ENCODE results near the gene GZMH. TPM values are rescaled to one million over a fixed set of nuclear protein-coding genes. Genes with fewer than 3 reads are reported as not detected.

GZMH gene
- total and polyA plus RNA-seq, 2 of the 8 experiments (the other 6 are each of a cell fraction or from before 2014, with no cell fraction given) = not detected

DNA sequence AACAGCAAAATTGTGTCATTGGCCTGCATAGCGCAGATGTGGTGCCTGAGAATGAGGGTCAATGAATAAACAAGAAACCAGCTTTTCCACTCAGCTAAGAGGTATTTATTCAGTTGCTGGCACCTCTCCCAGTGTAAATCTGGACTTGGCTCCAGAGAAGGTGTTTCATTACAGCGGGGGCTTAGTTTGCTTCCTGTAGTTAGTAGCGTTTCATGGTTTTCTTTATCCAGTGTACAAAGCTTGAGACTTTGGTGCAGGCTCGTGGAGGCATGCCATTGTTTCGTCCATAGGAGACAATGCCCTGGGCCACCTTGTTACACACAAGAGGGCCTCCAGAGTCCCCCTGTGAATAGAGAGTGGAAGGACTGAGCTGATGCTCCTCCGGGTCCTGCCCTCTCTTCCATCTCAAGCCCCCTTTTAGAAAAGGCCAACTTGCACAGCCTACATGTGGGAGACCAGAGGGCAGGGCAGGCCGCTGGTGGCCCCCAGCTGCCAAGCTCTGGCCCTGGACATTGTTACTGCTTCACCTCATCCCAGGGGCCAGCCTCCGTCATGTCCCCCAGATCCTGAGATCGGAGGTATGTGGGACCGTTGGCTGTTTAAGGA, 21.5 kb upstream of the GZMH start:
- Histone ChIP-seq H2BK15ac (ENCODE audit: low read length) (no peak overlapping the region), H4K91ac (replicated peaks; ENCODE audit: insufficient read length, low read length) (no peak overlapping the region), H3K56ac (replicated peaks; ENCODE audit: insufficient read length, low read depth, low read length) (no peak overlapping the region), H3K79me1 (ENCODE audit: low read depth, low read length) (no peaks in the 10 kb centered on the region), H3K23me2 (ENCODE audit: low read depth, low read length) (no peaks in the 10 kb centered on the region), H3K4me2 (ENCODE audit: insufficient read depth in 1 of 2, low read depth in 2 of 2, low read length in 2 of 2) (no peak overlapping the region), H3K4me1 (replicated peaks in 1 of 4; ENCODE audit: control insufficient read depth in 3 of 4, insufficient read depth in 4 of 4, low read length in 3 of 4) (no peaks in the 10 kb centered on the region), H3K27me3 (replicated peaks in 1 of 4; ENCODE audit: control insufficient read depth in 3 of 4, extremely low read depth in 1 of 4, insufficient read depth in 3 of 4, low read length in 3 of 4) (no peaks in the 10 kb centered on the region), H2BK5ac (ENCODE audit: low read depth, low read length) (no peak overlapping the region), H3K9me3 (ENCODE audit: insufficient read depth in 2 of 2, low read depth in 1 of 2, low read length in 1 of 2) (peaks cover 42 to 57% of the 10 kb centered on the region in 2 experiments), H4K20me1 (replicated peaks in 1 of 2; ENCODE audit: control insufficient read depth in 1 of 2, insufficient read depth in 2 of 2, low read length in 2 of 2) (no peaks in the 10 kb centered on the region), H3K9ac (replicated peaks in 1 of 4; ENCODE audit: extremely low read depth in 1 of 4, low read depth in 3 of 4, low read length in 3 of 4) (no peak overlapping the region), H3K23ac (ENCODE audit: insufficient read length) (no peak overlapping the region), H3K79me2 (ENCODE audit: control insufficient read depth in 1 of 2, insufficient read depth in 2 of 2, low read length in 2 of 2) (no peaks in the 10 kb centered on the region), H3K14ac (ENCODE audit: insufficient read length) (no peak overlapping the region), H3K4me3 (ENCODE audit: extremely low read depth in 1 of 4, insufficient read depth in 2 of 4, low read depth in 3 of 4, low read length in 4 of 4) (no peak overlapping the region), H2AK5ac (ENCODE audit: low read depth, low read length) (no peak overlapping the region), H2BK12ac (ENCODE audit: low read depth, low read length) (no peak overlapping the region), H2BK120ac (replicated peaks; ENCODE audit: low read depth, low read length) (no peak overlapping the region), H3K27ac (ENCODE audit: low read depth, low read length) (no peak overlapping the region), H4K8ac (ENCODE audit: extremely low read depth, insufficient read depth, low read length) (no peak overlapping the region), H3K36me3 (ENCODE audit: control insufficient read depth in 2 of 4, insufficient read depth in 4 of 4, low read length in 3 of 4) (no peaks in the 10 kb centered on the region), H3K18ac (ENCODE audit: extremely low read depth, low read length) (no peak overlapping the region), H2AFZ (ENCODE audit: low read length) (no peak overlapping the region), H2BK20ac (ENCODE audit: low read length) (no peak overlapping the region), H3K4ac (replicated peaks; ENCODE audit: insufficient read length, low read depth, low read length) (no peak overlapping the region), H4K5ac (ENCODE audit: insufficient read length, low read depth, low read length) (no peak overlapping the region)
- POLR2A ChIA-PET (ENCODE audit: partially characterized antibody) = no interaction called here
- TF ChIP-seq, protein P1, sequence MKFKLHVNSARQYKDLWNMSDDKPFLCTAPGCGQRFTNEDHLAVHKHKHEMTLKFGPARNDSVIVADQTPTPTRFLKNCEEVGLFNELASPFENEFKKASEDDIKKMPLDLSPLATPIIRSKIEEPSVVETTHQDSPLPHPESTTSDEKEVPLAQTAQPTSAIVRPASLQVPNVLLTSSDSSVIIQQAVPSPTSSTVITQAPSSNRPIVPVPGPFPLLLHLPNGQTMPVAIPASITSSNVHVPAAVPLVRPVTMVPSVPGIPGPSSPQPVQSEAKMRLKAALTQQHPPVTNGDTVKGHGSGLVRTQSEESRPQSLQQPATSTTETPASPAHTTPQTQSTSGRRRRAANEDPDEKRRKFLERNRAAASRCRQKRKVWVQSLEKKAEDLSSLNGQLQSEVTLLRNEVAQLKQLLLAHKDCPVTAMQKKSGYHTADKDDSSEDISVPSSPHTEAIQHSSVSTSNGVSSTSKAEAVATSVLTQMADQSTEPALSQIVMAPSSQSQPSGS (IDR thresholded peaks at IDR 0.05; ENCODE audit: low read length) = no peak
- TF ChIP-seq, protein P2, sequence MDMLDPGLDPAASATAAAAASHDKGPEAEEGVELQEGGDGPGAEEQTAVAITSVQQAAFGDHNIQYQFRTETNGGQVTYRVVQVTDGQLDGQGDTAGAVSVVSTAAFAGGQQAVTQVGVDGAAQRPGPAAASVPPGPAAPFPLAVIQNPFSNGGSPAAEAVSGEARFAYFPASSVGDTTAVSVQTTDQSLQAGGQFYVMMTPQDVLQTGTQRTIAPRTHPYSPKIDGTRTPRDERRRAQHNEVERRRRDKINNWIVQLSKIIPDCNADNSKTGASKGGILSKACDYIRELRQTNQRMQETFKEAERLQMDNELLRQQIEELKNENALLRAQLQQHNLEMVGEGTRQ (IDR thresholded peaks at IDR 0.05; ENCODE audit: low read length) = no peak
- TF ChIP-seq HDAC6 (IDR thresholded peaks at IDR 0.05; ENCODE audit: low read depth, low read length) = no peak
- FAIRE-seq = no peak
- DNase-seq (ENCODE audit: low read depth in 1 of 2, low spot score in 2 of 2) = no peak
- CTCF ChIA-PET (ENCODE audit: partially characterized antibody) = no interaction called here
- 84% methylated on average over 10 of the region's 10 CpGs; no CpG with 5 or more reads in 1 of the 2 experiments for WGBS, 2 experiments (ENCODE audit: extremely low coverage in 1 of 2, insufficient coverage in 1 of 2, insufficient read length in 1 of 2, insufficient replicate concordance in 2 of 2, low coverage in 1 of 2, low lambda C conversion rate in 2 of 2, missing lambda C conversion rate in 1 of 2)
